AG09309 (cell line): ENCODE measurements around the gene PNMA6E.
"Not testable (repeated sequence)": the region's sequence is repeated elsewhere in the genome, so short reads cannot be mapped to it uniquely, and the experiment has no call there.

Experiments used
- DNase-seq: peaks from one replicate; pipeline ENCODE4 v3.0.0-alpha.2; 2010; ENCODE audit warnings: low read depth
- H3K4me3 ChIP-seq: 2 replicates; pipeline ENCODE4 v1.5.1; 2011; ENCODE audit warnings: mild to moderate bottlenecking, low read depth, low read length, moderate library complexity; ENCODE audit not compliant: control insufficient read depth
- TF ChIP-seq, protein P1 (sequence below): IDR thresholded peaks from 2 replicates; pipeline ENCODE4 v1.5.1; 2011; ENCODE audit warnings: mild to moderate bottlenecking, low read depth, low read length, inconsistent platforms; ENCODE audit not compliant: insufficient read depth, control insufficient read depth; ENCODE audit errors: missing control alignments

Gene PNMA6E

DNA sequence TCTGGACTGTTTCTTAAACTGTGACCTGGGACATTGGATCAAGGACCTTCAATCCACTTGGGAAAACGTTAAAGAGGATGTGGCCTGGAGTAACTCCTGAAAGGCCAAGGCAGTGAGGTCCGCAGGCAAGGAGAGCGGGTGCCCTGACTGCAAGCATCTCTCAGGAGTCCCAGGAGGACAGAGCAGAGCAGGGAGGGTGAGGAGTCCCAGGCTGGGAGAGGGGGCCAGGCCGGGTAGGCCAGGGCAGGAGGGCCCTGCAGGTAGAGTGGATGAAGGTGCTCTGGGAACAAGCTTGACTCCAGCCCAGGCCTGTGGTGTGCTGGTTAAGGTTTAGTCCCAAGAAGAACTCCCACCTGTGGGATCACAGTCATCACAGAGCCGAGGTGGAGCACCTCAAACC is 13.8 kb downstream of the PNMA6E start:
- TF ChIP-seq, protein P1, sequence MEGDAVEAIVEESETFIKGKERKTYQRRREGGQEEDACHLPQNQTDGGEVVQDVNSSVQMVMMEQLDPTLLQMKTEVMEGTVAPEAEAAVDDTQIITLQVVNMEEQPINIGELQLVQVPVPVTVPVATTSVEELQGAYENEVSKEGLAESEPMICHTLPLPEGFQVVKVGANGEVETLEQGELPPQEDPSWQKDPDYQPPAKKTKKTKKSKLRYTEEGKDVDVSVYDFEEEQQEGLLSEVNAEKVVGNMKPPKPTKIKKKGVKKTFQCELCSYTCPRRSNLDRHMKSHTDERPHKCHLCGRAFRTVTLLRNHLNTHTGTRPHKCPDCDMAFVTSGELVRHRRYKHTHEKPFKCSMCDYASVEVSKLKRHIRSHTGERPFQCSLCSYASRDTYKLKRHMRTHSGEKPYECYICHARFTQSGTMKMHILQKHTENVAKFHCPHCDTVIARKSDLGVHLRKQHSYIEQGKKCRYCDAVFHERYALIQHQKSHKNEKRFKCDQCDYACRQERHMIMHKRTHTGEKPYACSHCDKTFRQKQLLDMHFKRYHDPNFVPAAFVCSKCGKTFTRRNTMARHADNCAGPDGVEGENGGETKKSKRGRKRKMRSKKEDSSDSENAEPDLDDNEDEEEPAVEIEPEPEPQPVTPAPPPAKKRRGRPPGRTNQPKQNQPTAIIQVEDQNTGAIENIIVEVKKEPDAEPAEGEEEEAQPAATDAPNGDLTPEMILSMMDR: no peak
- no peak for DNase-seq
- H3K4me3 ChIP-seq: no peak overlapping the region

DNA sequence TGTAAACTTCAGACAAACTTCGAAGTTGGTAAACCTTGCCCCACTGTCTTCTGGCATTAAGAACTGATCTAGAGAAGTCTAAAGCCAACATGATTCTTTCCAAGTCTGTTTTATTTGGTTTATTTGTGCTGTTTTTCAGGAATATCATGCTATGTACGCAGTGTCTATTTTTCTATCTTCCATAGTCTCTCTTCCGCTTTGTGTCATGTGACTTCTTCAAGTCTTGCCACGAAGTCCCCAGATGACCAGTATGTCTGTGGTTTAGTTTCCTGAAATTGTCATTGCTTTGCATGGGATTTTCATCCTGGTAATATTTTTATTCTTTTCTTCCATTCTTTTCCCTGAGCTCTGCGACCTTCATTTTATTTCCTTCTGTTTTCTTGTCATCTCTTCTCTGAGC is 15.1 kb downstream of the PNMA6E start:
- TF ChIP-seq, protein P1: no peak
- no peak overlapping the region for H3K4me3 ChIP-seq
- DNase-seq: no peak

DNA sequence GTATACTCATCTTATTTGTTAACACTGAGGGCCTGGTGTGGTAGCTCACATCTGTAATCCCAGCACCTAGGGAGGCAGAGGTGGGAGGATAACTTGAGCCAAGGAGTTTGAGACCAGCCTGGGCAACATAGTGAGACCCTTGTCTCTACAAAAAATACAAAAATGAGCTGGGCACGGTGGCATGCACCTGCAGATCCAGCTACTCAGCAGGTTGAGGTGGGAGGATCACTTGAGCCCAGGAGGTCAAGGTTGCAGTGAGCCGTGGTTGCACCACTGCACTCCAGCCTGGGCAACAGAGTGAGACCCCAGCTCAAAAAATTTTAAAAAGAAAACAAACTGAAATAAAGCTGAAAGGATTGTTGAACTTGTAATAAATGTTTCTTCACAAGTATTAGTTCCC is 16.2 kb downstream of the PNMA6E start:
- DNase-seq: not testable (repeated sequence)

DNA sequence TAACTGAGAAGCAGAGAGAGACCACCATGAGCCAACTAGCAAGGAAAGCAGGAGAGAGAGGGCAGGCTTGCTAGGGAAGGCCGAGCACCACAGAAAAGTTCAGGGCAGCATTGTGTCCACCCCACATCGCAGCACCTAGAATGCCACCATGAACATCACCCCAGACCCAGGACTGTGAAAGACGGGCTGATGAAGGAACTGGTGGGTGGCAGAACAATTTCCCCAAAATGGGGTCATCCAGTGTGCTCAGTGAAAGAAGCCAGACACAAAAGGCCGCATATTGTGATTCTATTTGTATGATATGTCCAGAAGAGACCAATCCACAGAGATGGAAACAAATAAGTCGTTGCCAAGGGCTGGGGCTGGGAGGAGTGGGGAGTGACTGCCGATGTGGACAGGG is 16.8 kb downstream of the PNMA6E start:
- DNase-seq: no peak
- TF ChIP-seq, protein P1: no peak
- H3K4me3 ChIP-seq: no peak overlapping the region

More for the DNA sequence above, 16.2 kb downstream of the PNMA6E start:
- not testable (repeated sequence) for H3K4me3 ChIP-seq

DNA sequence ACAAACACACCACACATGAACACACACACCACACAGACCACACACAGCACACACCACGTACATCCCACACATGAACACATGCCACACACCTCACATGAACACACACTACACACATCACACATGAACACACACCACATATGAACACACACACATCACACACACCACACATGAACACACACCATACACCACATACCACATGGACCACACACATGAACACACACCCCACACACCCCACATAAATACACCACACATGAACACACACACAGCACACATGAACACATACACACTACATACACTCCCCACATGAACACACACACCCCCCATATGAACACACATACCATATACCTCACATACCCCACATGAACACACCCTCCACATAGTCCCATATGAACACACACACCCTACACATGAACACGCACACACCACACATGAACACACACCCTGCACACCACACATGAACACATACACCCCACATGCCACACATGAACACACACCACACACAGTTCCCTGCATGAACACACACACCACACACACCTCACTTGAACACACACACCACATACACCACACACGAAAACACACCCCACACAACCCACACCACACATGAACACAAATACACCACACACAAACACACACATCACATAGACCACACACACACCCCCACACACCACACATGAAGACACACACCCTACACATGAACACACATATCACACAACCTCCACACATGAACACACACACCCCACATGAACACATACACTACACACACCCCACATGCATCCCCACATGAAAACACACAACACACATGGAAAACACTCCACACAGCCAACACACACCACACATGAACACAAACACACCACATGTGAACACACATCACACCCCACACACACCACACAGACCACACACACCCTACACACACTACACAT is 18.3 kb downstream of the PNMA6E start:
- H3K4me3 ChIP-seq: no peak overlapping the region
- no peak for DNase-seq

DNA sequence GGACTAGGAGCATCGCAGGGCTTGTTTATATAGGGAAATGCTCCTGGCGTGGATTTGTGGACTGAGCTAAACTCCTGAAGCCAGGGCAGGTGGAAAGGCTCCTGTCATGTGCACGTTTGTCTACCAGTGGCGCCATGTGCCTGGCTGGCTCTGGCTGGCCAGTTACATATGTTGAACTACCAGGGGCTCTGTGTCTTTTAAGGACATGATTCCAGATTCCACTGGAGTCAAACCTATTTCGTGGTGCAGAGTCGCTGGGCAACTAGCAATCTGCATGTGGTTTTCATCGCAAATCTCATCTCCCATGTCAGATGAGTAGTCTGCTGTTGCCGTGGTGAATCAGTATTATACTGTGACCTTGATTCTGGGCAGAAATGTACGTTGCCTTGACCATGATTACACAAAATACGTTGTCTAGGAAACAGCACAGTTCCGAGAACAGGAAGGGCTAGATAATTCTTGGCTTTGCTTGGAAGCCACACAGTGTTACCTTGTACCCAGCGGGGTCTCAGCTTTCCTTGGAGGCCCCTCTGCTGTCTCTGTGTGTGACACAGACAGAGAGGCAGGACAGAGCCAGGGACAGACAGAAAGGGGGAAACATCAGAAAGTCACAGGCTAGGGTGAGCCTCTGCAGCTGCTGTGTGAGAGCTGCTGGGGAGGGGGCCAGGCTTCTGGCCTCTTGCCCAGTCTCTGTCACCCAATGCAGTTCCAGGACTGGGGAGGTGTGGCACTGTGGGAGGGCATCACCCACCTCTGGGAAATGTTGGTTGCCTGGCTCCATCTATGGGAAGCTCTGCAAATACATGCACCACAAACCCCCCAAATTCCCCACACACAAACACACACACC is 19.2 kb downstream of the PNMA6E start:
- DNase-seq: peak; percentile 73
- H3K4me3 ChIP-seq: no peak overlapping the region
- TF ChIP-seq, protein P1: peak; percentile 8

More for the DNA sequence above, 18.3 kb downstream of the PNMA6E start:
- TF ChIP-seq, protein P1: no peak

DNA sequence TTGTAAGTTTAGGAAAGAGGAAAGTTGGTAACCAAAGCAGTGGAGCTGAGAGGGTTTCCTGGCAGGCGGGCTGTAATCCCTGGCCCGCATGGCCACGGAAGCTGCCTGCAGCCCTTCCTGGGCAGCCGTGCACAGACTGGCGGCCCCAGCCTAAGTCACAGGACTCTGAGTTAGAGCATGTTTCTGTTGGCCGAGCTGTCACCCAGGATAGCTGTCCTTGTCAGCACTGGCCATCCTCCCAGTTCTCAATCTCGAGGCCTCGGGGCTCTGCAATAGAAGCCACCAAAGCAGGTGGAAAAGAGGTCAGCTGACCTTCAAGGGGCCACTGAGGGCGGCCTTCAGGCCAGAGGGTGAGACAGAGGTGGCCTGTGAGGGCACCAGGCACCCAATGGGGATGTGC is 20.5 kb downstream of the PNMA6E start:
- TF ChIP-seq, protein P1: no peak
- H3K4me3 ChIP-seq: no peak overlapping the region
- no peak for DNase-seq
